ENCODE measurements around the gene CERT1.

The CERT1 gene

GRCh38 chr5:75351139-75351926, 160.1 kb downstream of the CERT1 start:
- CTCF ChIA-PET: interaction anchor here (0.6 to 1.3 kb wide), 7 partner anchors 9 to 120 kb away, joined by 3 to 5 read pairs (median 3); partner anchors contain the start of gene HMGCR
- Histone ChIP-seq H3K4me1 (ENCODE audit: control insufficient read depth, insufficient read depth, low read length) (no peaks in the 10 kb centered on the region), H3K4me3 (ENCODE audit: low read depth, low read length) (no peak overlapping the region), H3K9me3 (ENCODE audit: control insufficient read depth, insufficient read depth, low read depth, low read length) (no peaks in the 10 kb centered on the region), H3K36me3 (ENCODE audit: control insufficient read depth in 2 of 2, insufficient read depth in 1 of 2, low read length in 2 of 2) (peaks cover 73 to 93% of the 10 kb centered on the region in 2 experiments), H3K27ac (ENCODE audit: extremely low read depth, low read depth, low read length) (no peak overlapping the region)
- POLR2A ChIA-PET: interaction anchor here (1.0 kb wide), 1 partner anchor 14 kb away, joined by 6 read pairs; the partner anchor contains the start of gene HMGCR
- TF ChIP-seq, protein P1, sequence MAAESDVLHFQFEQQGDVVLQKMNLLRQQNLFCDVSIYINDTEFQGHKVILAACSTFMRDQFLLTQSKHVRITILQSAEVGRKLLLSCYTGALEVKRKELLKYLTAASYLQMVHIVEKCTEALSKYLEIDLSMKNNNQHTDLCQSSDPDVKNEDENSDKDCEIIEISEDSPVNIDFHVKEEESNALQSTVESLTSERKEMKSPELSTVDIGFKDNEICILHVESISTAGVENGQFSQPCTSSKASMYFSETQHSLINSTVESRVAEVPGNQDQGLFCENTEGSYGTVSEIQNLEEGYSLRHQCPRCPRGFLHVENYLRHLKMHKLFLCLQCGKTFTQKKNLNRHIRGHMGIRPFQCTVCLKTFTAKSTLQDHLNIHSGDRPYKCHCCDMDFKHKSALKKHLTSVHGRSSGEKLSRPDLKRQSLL (tag by site-specific recombination; IDR thresholded peaks at IDR 0.05): no peak
- TF ChIP-seq, protein P2, sequence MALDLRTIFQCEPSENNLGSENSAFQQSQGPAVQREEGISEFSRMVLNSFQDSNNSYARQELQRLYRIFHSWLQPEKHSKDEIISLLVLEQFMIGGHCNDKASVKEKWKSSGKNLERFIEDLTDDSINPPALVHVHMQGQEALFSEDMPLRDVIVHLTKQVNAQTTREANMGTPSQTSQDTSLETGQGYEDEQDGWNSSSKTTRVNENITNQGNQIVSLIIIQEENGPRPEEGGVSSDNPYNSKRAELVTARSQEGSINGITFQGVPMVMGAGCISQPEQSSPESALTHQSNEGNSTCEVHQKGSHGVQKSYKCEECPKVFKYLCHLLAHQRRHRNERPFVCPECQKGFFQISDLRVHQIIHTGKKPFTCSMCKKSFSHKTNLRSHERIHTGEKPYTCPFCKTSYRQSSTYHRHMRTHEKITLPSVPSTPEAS (tag by site-specific recombination; IDR thresholded peaks at IDR 0.05): no peak
- TF ChIP-seq ZNF354C (tag by site-specific recombination; IDR thresholded peaks at IDR 0.05; ENCODE audit: borderline replicate concordance, low read depth): no peak
- TF ChIP-seq PRDM1 (tag by site-specific recombination; IDR thresholded peaks at IDR 0.05): no peak
- no peak for TF ChIP-seq ZNF843 (tag by site-specific recombination; IDR thresholded peaks at IDR 0.05)
- no peak for TF ChIP-seq ZBTB26 (tag by site-specific recombination; optimal IDR thresholded peaks at IDR 0.05)
- TF ChIP-seq ZNF514 (tag by site-specific recombination; IDR thresholded peaks at IDR 0.05): no peak
- TF ChIP-seq ZNF155 (tag by site-specific recombination; IDR thresholded peaks at IDR 0.05): no peak

GRCh38 chr5:75349663-75350062, 161.8 kb downstream of the CERT1 start:
- POLR2A ChIA-PET: interaction anchor here (1.3 kb wide), 1 partner anchor 13 kb away, joined by 5 read pairs; the partner anchor contains the start of gene HMGCR
- CTCF ChIA-PET: interaction anchor here (0.6 kb wide), 1 partner anchor 1578 kb away, joined by 3 read pairs; no protein-coding TSS in a partner anchor
- TF ChIP-seq SP2 (tag by site-specific recombination; IDR thresholded peaks at IDR 0.05) (no peak), ZNF664 (tag by site-specific recombination; IDR thresholded peaks at IDR 0.05) (no peak), ZNF114 (tag by site-specific recombination; IDR thresholded peaks at IDR 0.05) (no peak)
- TF ChIP-seq, protein P3, sequence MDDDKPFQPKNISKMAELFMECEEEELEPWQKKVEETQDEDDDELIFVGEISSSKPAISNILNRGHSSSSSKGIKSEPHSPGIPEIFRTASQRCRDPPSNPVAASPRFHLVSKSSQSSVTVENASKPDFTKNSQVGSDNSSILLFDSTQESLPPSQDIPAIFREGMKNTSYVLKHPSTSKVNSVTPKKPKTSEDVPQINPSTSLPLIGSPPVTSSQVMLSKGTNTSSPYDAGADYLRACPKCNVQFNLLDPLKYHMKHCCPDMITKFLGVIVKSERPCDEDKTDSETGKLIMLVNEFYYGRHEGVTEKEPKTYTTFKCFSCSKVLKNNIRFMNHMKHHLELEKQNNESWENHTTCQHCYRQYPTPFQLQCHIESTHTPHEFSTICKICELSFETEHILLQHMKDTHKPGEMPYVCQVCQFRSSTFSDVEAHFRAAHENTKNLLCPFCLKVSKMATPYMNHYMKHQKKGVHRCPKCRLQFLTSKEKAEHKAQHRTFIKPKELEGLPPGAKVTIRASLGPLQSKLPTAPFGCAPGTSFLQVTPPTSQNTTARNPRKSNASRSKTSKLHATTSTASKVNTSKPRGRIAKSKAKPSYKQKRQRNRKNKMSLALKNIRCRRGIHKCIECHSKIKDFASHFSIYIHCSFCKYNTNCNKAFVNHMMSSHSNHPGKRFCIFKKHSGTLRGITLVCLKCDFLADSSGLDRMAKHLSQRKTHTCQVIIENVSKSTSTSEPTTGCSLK (tag by site-specific recombination; IDR thresholded peaks at IDR 0.05): no peak
- TF ChIP-seq, protein P4, sequence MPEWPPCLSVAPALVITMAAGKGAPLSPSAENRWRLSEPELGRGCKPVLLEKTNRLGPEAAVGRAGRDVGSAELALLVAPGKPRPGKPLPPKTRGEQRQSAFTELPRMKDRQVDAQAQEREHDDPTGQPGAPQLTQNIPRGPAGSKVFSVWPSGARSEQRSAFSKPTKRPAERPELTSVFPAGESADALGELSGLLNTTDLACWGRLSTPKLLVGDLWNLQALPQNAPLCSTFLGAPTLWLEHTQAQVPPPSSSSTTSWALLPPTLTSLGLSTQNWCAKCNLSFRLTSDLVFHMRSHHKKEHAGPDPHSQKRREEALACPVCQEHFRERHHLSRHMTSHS (tag by site-specific recombination; IDR thresholded peaks at IDR 0.05): no peak
- Histone ChIP-seq H3K9me3 (ENCODE audit: control insufficient read depth, insufficient read depth, low read depth, low read length) (no peaks in the 10 kb centered on the region), H3K36me3 (ENCODE audit: control insufficient read depth in 2 of 2, insufficient read depth in 1 of 2, low read length in 2 of 2) (peaks cover 75 to 93% of the 10 kb centered on the region in 2 experiments), H3K4me3 (ENCODE audit: low read depth, low read length) (no peak overlapping the region), H3K27ac (ENCODE audit: extremely low read depth, low read depth, low read length) (no peak overlapping the region), H3K4me1 (ENCODE audit: control insufficient read depth, insufficient read depth, low read length) (no peaks in the 10 kb centered on the region)

All from HEK293 (cell line).